Lower leg skin (tissue), 4 donors: Measurements from ENCODE around the gene SHKBP1. TPM values are rescaled to one million over a fixed set of nuclear protein-coding genes. Genes with fewer than 3 reads are reported as not detected.

Experiments
- DNase-seq, 2 donors: peaks; one replicate each; pipeline ENCODE4 v3.0.0-alpha.2; 2019; ENCODE audit warnings: low spot score in 2 of 2
- H3K4me3 ChIP-seq: fragments of 200-600 bp; sonication (generic); 2 replicates; pipeline ENCODE4 v1.5.1; 2017; ENCODE audit warnings: mild to moderate bottlenecking, low read depth; ENCODE audit not compliant: poor library complexity, severe bottlenecking
- CTCF ChIP-seq, 3 donors: fragments of 450-650 bp; IDR thresholded peaks; one replicate each; pipeline ENCODE4 v1.5.1; 2016; ENCODE audit warnings: antibody characterized with exemption in 3 of 3, mild to moderate bottlenecking in 3 of 3, moderate library complexity in 2 of 3
- POLR2A ChIP-seq, 2 donors: fragments of 450-650 bp; IDR thresholded peaks; one replicate each; pipeline ENCODE4 v1.6.1; 2016 to 2017; ENCODE audit warnings: antibody characterized with exemption in 2 of 2, mild to moderate bottlenecking in 1 of 2, moderate library complexity in 1 of 2
- WGBS, 2 donors: methylation state at CpG; one replicate each; pipeline ENCODE4 v1.1.5; 2018; 5-methylcytosine and 5-hydroxymethylcytosine counted together
- intact Hi-C: fragments of 100-400 bp; cut with DNase I; formaldehyde crosslinking; loops from one replicate; pipeline ENCODE4 v1.15.0; 2023; ENCODE audit warnings: low total_unique reads
- total RNA-seq, 4 donors: library from RNA; depleted of rRNA; stranded (reverse); fragments of >200 nt; gene quantifications; one replicate each; pipeline ENCODE4 v1.1.0, GENCODE V29; 2016

The SHKBP1 gene
- total RNA-seq, 4 donors from 2014 or later: 39.6 to 53.4 (median 43.0) TPM

GRCh38 chr19:40571005-40571318, 5.7 kb upstream of the SHKBP1 start:
- intact Hi-C loops: no loop called here
- no peak overlapping the region for H3K4me3 ChIP-seq
- WGBS, 2 donors: 27 to 31% methylated on average over 3 of the region's 3 CpGs
- no peak for DNase-seq
- TF ChIP-seq POLR2A (IDR thresholded peaks at IDR 0.05) (no peak), CTCF (IDR thresholded peaks at IDR 0.05) (no peak)

DNA sequence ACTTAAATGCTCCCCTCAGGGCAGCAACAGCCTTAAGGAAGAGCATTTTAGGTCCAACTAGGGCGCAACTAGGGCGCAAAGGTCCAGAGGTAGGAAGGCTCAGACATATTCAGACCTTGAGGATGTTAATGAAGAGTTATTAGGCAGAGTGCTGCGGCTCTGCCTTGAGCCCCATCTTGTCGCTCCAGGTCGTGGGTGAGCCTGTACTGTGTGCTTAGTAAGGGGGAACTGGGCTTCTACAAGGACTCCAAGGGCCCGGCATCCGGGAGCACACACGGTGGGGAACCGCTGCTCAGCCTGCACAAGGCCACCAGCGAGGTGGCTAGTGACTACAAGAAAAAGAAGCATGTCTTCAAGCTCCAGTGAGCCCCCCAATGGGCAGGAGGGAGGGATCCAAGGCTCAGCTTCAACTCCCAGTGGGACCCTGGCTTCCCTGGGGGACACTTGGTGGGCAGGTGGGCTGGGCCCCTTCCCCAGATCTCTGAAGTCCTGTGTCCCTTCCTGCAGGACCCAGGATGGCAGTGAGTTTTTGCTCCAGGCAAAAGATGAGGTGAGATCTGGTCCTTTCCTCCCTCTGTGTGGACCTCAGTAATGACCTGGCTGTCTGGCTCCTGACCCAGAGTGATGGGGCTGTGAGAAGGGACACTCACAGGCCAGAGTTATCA, 4.7 kb upstream of the SHKBP1 start:
- no peak overlapping the region for H3K4me3 ChIP-seq
- TF ChIP-seq POLR2A (IDR thresholded peaks at IDR 0.05) (no peak), CTCF (IDR thresholded peaks at IDR 0.05) (no peak)
- no peak for DNase-seq
- WGBS, 2 donors: 90 to 92% methylated on average over 10 of the region's 10 CpGs
- intact Hi-C loops: no loop called here

DNA sequence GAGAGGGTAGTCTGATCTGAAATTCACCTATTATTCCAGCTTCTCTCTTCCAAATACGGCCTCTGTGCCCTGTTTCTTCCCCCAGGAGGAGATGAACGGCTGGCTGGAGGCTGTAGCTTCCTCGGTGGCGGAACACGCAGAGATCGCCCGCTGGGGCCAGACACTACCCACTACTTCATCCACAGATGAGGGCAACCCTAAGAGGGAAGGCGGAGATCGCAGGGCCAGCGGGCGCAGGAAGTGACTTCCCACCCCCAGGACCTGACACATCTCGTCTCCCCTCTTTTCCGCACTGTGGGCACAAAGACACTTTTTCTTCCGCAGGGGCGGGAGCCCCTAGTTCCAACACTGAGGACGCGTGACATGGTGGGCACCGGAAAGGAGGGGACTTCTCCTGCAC, 1.3 kb upstream of the SHKBP1 start:
- no peak overlapping the region for H3K4me3 ChIP-seq
- intact Hi-C loops: no loop called here
- WGBS, 2 donors: 82 to 87% methylated on average over 17 to 18 of the region's 18 CpGs
- no peak for DNase-seq
- TF ChIP-seq CTCF (IDR thresholded peaks at IDR 0.05) (no peak), POLR2A (IDR thresholded peaks at IDR 0.05) (no peak)

DNA sequence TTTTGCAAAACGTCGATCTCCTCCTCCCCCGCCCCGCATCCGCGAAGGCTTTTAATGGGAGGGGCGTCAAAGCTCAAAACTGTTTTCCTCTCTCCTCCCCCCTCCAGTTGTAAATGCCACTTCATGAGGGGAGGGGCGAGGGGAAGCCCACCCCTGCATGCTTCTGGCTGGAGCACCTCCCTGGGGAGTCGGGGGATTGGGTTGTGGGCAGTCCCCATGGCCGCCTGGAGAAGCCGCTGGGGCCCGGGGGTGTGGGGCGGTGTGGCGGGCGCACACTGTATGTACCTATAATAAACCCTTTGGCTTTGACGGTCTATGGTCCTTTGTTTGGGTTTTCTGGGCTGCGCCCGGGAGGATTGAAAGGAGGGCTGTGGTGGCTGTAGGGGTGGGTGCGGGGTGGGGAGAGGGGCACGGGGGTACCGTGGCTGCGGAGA, 505 bp upstream of the SHKBP1 start:
- intact Hi-C loops: no loop called here
- no peak for TF ChIP-seq CTCF (IDR thresholded peaks at IDR 0.05)
- no peak for DNase-seq
- no peak overlapping the region for H3K4me3 ChIP-seq
- 4 to 6% methylated on average over 19 to 22 of the region's 22 CpGs for WGBS, 2 donors

DNA sequence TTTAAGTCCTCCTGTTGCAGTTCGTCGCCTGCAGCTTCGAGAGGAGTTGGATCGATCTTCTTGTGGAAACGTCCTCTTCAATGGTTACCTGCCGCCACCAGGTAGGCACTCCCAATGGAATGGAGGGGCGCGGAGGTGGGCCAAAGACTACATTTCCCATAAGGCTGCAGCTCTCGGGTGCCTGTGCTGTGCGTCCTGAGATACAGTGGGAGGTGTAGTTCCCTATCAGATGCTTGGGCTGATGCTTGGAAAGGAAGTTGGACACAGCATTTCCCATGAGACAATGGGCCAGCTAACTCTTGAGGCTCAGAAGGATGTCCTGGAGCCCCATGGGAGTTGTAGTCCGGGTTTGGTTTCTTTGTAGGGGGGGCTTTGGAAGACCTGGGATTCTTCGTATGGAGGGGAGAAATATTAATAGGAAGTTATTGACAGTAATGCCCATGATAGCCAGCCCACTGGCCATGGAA, 1.8 kb downstream of the SHKBP1 start:
- TF ChIP-seq CTCF (IDR thresholded peaks at IDR 0.05) (no peak), POLR2A (IDR thresholded peaks at IDR 0.05) (no peak)
- no peak overlapping the region for H3K4me3 ChIP-seq
- WGBS, 2 donors: 82 to 85% methylated on average over 12 of the region's 12 CpGs
- no peak for DNase-seq
- intact Hi-C loops: no loop called here

- WGBS, 2 donors: 93 to 94% methylated on average over 13 of the region's 13 CpGs
- TF ChIP-seq POLR2A (IDR thresholded peaks at IDR 0.05): no peak
- no peak overlapping the region for H3K4me3 ChIP-seq
- no peak for DNase-seq
- intact Hi-C loops: no loop called here
Observed at GRCh38 chr19:40580619-40581018, 3.9 kb downstream of the SHKBP1 start.
